ENCODE measurements around the gene SRSF3.

- TF ChIP-seq CTCF (IDR thresholded peaks at IDR 0.05; ENCODE audit: low read length) (no peak), EZH2 (IDR thresholded peaks at IDR 0.05; ENCODE audit: borderline replicate concordance, low read length) (no peak)
Observed at GRCh38 chr6:36626636-36627035, 32.5 kb downstream of the SRSF3 start.
